ENCODE results near the gene KLHL2.

DNA sequence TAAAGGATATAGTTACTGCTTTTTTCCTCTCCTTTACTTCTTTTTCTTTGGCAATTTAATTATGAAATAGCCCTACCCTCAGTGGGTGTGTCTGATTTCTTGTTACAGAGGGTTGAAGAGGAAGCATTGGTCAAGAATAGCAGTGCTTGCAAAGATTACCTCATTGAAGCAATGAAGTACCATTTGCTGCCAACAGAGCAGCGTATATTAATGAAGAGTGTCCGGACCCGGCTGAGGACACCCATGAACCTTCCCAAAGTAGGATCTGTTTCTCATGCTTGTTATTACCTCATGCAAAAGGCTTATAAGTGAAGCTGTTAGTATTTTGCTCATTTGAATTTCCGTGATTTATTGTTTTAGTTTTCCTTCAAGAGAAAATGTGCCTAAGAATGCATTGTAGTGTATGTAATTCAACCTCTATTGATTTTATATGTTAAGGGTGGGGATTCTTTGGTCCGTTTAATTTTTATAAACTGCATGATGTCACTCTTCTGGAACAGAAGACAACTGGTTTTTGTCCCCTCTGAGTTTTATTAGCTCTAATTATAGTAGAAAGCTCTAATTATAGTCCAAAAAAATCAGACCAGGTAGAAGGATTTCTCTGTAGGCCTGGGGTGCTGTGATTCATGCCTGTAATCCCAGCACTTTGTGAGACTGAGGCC lies 92.2 kb downstream of the KLHL2 start:
- no peak for TF ChIP-seq ZNF2 (tag by site-specific recombination; IDR thresholded peaks at IDR 0.05)
- TF ChIP-seq, protein P1, sequence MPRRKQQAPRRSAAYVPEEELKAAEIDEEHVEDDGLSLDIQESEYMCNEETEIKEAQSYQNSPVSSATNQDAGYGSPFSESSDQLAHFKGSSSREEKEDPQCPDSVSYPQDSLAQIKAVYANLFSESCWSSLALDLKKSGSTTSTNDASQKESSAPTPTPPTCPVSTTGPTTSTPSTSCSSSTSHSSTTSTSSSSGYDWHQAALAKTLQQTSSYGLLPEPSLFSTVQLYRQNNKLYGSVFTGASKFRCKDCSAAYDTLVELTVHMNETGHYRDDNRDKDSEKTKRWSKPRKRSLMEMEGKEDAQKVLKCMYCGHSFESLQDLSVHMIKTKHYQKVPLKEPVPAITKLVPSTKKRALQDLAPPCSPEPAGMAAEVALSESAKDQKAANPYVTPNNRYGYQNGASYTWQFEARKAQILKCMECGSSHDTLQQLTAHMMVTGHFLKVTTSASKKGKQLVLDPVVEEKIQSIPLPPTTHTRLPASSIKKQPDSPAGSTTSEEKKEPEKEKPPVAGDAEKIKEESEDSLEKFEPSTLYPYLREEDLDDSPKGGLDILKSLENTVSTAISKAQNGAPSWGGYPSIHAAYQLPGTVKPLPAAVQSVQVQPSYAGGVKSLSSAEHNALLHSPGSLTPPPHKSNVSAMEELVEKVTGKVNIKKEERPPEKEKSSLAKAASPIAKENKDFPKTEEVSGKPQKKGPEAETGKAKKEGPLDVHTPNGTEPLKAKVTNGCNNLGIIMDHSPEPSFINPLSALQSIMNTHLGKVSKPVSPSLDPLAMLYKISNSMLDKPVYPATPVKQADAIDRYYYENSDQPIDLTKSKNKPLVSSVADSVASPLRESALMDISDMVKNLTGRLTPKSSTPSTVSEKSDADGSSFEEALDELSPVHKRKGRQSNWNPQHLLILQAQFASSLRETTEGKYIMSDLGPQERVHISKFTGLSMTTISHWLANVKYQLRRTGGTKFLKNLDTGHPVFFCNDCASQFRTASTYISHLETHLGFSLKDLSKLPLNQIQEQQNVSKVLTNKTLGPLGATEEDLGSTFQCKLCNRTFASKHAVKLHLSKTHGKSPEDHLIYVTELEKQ (tag by site-specific recombination; IDR thresholded peaks at IDR 0.05; ENCODE audit: borderline replicate concordance) = no peak
- TF ChIP-seq ZNF768 (tag by site-specific recombination; IDR thresholded peaks at IDR 0.05) = no peak

All from HEK293 (cell line).